C1 segment of cervical spinal cord (tissue), 14 donors: ENCODE results near the gene CACNA2D4.

Source experiments
- DNase-seq, 14 donors: peaks; one replicate each; lab custom pipeline; 2025; lab: John Stamatoyannopoulos, UW

The CACNA2D4 gene

GRCh38 chr12:1800401-1801302, 117.8 kb downstream of the CACNA2D4 start:
- peak in 1 of 14 donors; percentile 40 for DNase-seq

GRCh38 chr12:1799882-1800400, 118.5 kb downstream of the CACNA2D4 start:
- DNase-seq = no peak

- DNase-seq = no peak
Measured at GRCh38 chr12:1799051-1799881, 119.2 kb downstream of the CACNA2D4 start.

- no peak for DNase-seq
Measured at GRCh38 chr12:1798641-1799020, 119.8 kb downstream of the CACNA2D4 start.

GRCh38 chr12:1797991-1798640, 120.3 kb downstream of the CACNA2D4 start:
- DNase-seq = no peak

GRCh38 chr12:1797011-1797901, 121.2 kb downstream of the CACNA2D4 start:
- DNase-seq = peak in 2 of 14 donors; percentile 40 to 47

GRCh38 chr12:1796515-1797010, 121.9 kb downstream of the CACNA2D4 start:
- DNase-seq = peak in 1 of 14 donors; percentile 63

GRCh38 chr12:1795785-1796514, 122.5 kb downstream of the CACNA2D4 start:
- DNase-seq = peak; percentile 36 to 94 (median 80)

GRCh38 chr12:1795221-1795784, 123.1 kb downstream of the CACNA2D4 start:
- DNase-seq = no peak

- no peak for DNase-seq
Measured at GRCh38 chr12:1794440-1795090, 123.9 kb downstream of the CACNA2D4 start.

- no peak for DNase-seq
Measured at GRCh38 chr12:1793426-1794210, 124.8 kb downstream of the CACNA2D4 start.

GRCh38 chr12:1792406-1792805, 126.0 kb downstream of the CACNA2D4 start:
- DNase-seq = no peak

- peak in 5 of 14 donors; percentile 21 to 72 (median 25) for DNase-seq
Measured at GRCh38 chr12:1791104-1791841, 127.2 kb downstream of the CACNA2D4 start.

- peak in 1 of 14 donors; percentile 43 for DNase-seq
Measured at GRCh38 chr12:1790444-1790843, 128.0 kb downstream of the CACNA2D4 start.

- DNase-seq = no peak
Measured at GRCh38 chr12:1787714-1788113, 130.7 kb downstream of the CACNA2D4 start.

GRCh38 chr12:1782215-1782614, 136.2 kb downstream of the CACNA2D4 start:
- no peak for DNase-seq

- DNase-seq = no peak
Measured at GRCh38 chr12:1781772-1782171, 136.7 kb downstream of the CACNA2D4 start.
